Measurements from ENCODE around the gene UTRN.

Gene UTRN

DNA sequence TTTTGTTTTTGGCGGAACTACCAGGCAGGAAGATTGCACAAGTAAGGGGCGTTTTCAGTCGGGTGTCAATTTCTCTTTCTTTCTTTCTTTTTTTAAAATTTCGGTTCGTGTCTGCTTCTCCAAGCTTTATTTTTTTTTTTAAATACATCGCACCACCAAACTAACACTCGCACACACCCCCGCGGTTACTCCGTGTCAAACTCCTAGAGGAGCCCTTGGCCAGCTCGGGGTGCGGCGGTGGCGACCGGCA lies 338 bp downstream of the UTRN start:
- TF ChIP-seq, protein P1, sequence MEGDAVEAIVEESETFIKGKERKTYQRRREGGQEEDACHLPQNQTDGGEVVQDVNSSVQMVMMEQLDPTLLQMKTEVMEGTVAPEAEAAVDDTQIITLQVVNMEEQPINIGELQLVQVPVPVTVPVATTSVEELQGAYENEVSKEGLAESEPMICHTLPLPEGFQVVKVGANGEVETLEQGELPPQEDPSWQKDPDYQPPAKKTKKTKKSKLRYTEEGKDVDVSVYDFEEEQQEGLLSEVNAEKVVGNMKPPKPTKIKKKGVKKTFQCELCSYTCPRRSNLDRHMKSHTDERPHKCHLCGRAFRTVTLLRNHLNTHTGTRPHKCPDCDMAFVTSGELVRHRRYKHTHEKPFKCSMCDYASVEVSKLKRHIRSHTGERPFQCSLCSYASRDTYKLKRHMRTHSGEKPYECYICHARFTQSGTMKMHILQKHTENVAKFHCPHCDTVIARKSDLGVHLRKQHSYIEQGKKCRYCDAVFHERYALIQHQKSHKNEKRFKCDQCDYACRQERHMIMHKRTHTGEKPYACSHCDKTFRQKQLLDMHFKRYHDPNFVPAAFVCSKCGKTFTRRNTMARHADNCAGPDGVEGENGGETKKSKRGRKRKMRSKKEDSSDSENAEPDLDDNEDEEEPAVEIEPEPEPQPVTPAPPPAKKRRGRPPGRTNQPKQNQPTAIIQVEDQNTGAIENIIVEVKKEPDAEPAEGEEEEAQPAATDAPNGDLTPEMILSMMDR (conservative IDR thresholded peaks at IDR 0.05), result no peak
- peak overlapping the region; percentile 97 for H3K27ac ChIP-seq

DNA sequence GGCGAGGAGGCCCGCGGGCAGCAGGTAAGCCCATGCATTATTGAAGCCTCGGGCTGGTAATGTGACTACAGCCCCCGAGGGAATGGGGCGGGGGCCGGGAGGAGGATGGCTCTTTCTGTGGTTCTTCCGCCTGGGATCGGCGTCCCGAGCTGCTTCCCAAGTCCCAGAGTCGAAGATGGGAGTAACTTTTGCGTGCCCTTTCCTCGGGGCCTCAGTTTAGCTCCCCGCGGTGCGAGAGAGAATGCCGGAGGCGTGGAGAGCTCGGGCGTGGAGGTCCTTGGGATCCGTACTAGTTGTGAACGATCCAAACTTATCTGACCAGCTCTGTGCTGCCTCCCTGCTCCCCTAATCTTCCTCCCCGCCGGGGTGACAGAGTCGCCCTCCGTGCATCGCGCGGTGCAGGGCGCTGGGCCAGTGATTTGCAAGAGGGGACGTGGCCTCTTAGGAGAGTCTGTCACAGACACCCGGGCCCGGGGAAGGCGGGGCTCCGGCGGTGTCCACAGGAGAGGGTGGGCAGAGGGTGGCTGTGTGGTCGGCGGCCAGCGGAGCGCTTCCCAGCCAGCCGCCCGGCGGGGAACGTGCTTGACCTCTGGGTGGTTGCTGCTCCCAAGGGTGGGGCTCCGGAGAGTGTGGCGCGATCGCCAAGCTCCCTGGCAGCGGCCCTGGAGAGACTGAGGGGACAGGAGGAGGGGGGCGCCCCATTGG lies 815 bp downstream of the UTRN start:
- peak overlapping the region; percentile 97 for H3K27ac ChIP-seq
- TF ChIP-seq, protein P1 (conservative IDR thresholded peaks at IDR 0.05), result no peak

DNA sequence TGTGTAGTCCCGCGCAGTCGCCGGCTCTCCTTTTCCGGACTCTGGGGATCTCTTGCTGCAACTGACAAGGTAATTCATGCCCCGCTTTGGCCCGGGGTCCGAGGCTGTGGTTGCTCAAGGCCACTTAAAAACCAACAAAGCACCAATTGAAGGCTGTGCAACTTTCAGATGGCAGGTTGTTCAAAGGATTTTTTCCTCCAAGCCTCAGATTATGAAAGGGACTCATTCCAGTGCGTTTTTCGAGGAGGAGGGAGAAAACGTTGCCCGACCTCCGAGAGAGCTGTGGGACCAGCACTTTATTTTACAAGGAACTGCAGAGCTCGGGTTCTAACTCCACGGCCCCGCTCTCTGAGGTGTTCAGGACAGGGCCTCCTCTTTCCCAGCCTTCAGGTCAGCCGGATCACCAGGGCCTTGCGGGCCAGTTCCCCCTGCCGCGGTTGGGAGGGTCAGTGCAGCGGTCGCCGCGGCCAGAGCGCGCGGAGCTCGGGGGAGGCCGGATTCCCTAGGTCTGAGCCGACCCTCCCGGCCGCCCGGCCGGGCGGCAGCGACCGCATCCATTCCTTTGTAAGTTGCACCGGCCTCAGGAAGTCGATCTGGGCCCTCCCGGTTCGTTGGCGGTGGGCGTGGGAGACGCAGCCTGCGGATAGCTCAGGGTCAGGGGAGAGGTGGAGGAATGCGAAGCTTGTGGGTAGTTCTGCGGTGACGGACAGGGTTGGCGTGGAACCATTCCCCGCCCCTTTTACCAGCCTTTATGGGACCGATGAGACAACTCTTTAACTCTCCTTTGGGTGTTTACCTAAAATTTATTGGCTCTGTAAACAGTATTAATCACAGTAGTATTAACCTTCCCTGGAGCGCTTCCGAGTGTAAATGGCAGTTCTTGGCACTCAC lies 1.6 kb downstream of the UTRN start:
- TF ChIP-seq, protein P1 (conservative IDR thresholded peaks at IDR 0.05), result no peak
- H3K27ac ChIP-seq, result peak overlapping the region; percentile 97

DNA sequence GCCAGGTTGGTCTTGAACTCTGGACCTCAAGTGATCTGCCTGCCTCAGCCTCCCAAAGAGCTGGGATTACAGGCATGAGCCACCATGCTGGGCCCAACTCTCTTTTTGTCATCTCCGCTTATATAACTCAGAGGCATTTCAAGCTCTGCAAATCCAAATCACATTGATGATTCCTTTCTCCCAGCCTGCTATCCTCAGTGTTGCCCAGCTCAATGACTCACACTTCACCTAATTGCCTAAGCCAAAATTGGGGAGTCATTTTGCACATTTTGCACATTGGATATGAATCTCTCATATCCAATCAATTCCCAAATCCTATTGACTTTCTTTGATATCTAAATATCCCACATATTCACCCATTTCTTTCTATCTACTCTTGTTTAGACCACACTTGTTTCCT lies 3.9 kb downstream of the UTRN start:
- TF ChIP-seq, protein P1 (conservative IDR thresholded peaks at IDR 0.05), result no peak

DNA sequence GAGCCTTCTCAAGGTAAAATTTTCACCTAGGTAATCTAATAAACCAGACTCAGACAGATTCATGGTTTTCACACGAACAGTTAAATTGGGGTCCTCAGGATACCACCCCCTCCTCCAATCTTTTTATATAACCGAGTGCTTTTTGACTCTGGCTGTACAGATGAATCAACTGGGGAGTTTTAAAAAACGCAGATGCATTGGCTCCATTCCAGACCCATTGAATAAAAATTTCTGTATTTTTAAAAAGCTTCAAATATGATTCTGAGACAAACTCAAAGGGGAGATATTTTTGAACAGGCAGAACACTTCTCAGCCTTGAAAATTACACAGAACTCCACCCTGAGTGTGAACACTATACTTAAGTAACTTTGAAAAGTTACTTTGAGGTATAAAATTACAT lies 7.2 kb downstream of the UTRN start:
- TF ChIP-seq, protein P1 (conservative IDR thresholded peaks at IDR 0.05), result no peak
- no peak overlapping the region for H3K27ac ChIP-seq

More for the DNA sequence above, 3.9 kb downstream of the UTRN start:
- peak overlapping the region; percentile 97; the same call in 1 of the 2 replicates for H3K27ac ChIP-seq

DNA sequence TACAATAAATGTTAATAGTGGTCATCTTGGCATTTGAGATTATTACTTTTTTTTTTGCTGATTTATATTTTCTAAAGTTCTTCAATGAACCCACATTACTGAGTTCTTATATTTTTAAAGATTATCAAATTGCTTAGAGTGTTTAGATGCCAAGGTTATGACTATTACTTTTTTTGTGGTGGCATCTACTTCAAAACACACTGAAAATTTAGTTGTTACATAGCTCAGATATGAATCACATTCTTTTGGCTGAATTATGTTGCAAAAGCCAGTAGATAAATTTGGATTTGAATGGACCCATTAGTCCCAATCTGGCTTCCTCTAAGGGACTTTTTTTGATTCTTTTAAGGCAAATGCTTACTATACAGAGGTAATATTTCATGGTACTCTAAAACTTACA lies 8.9 kb downstream of the UTRN start:
- H3K27ac ChIP-seq, result peak overlapping the region; percentile 98
- TF ChIP-seq, protein P1 (conservative IDR thresholded peaks at IDR 0.05), result no peak

DNA sequence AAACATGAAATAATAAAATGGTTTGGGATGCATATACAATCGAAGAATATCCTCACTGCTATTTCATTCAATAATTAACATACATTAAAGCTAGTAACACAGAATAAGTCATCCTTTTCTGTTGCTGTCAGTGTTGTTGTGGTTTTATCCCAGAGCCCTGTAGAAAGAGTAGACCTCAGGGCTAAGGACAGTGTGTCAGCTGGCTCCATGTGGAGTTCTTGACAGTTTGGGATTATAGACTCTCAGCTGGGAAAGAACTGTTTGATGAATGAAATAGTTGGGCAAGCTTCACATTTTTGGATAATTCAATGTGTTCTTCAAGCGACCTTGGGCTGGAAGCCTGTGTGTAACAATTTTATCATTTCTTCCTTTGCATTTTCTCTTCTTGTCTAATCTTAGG lies 10.1 kb downstream of the UTRN start:
- TF ChIP-seq, protein P1 (conservative IDR thresholded peaks at IDR 0.05), result no peak
- peak overlapping the region; percentile 98 for H3K27ac ChIP-seq
